Liver (tissue), 3 donors: Measurements from ENCODE around the gene SLC8A2.

ENCODE experiments used
- EGR1 ChIP-seq, 2 donors: IDR thresholded peaks; 2 replicates each; pipeline ENCODE4 v1.6.1; 2016 to 2018; ENCODE audit warnings: antibody characterized with exemption in 2 of 2, low read depth in 2 of 2
- HNF4G ChIP-seq: IDR thresholded peaks from 2 replicates; pipeline ENCODE4 v1.6.1; 2016; ENCODE audit warnings: antibody characterized with exemption
- JUND ChIP-seq, 2 donors: IDR thresholded peaks; 2 replicates each; pipeline ENCODE4 v1.6.1; 2016; ENCODE audit warnings: antibody characterized with exemption in 2 of 2
- RAD21 ChIP-seq, 2 donors: IDR thresholded peaks; 2 replicates each; pipeline ENCODE4 v1.6.1; 2016; ENCODE audit warnings: antibody characterized with exemption in 2 of 2, mild to moderate bottlenecking in 2 of 2
- REST ChIP-seq: IDR thresholded peaks from 2 replicates; pipeline ENCODE4 v1.6.1; 2016; ENCODE audit warnings: antibody characterized with exemption, mild to moderate bottlenecking
- RXRA ChIP-seq, 2 donors: IDR thresholded peaks; 2 replicates each; pipeline ENCODE4 v1.6.1; 2017 to 2018; ENCODE audit warnings: antibody characterized with exemption in 2 of 2, mild to moderate bottlenecking in 1 of 2
- TAF1 ChIP-seq: conservative IDR thresholded peaks from 2 replicates; pipeline ENCODE4 v1.6.1; 2016; ENCODE audit warnings: antibody characterized with exemption, mild to moderate bottlenecking
- YY1 ChIP-seq: IDR thresholded peaks from 2 replicates; pipeline ENCODE4 v1.6.1; 2016; ENCODE audit warnings: antibody characterized with exemption, mild to moderate bottlenecking
- TF ChIP-seq, protein P1 (sequence below): fragments of 150-350 bp; IDR thresholded peaks from 2 replicates; pipeline ENCODE4 v1.5.1; 2017; ENCODE audit warnings: improper control_type of control experiment, low read depth, low read length; ENCODE audit not compliant: missing input control
- TF ChIP-seq, protein P2 (sequence below): IDR thresholded peaks from 2 replicates; pipeline ENCODE4 v1.6.1; 2016; ENCODE audit warnings: antibody characterized with exemption
- donor health status: healthy.
- donor health status: healthy.

DNA sequence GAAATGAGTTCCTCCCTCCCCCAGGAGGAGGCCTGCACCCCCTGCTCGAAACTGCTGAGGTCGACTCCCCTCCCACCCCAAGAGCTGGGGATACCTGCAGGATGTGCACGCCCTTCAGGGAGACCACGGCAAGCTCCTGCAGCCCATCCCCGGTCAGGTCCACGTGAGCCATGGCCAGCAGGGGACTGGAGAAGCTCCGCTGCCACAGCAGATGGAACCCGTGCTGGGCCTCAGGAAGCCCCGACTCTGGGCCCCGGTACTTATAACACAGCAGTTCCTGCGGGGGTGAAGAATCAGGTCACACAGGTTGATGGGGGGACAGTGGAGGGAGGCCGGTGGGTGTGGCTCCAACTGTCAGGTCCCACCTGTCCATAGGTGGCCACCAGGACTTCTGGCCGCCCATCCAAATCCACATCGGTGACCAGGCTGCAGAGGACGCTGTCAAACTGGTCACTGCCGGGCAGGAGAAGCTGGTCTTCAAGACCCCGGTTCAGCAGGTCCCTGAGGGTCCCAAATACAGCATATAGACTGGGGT, 4.8 kb upstream of the SLC8A2 start:
- TF ChIP-seq, protein P1, sequence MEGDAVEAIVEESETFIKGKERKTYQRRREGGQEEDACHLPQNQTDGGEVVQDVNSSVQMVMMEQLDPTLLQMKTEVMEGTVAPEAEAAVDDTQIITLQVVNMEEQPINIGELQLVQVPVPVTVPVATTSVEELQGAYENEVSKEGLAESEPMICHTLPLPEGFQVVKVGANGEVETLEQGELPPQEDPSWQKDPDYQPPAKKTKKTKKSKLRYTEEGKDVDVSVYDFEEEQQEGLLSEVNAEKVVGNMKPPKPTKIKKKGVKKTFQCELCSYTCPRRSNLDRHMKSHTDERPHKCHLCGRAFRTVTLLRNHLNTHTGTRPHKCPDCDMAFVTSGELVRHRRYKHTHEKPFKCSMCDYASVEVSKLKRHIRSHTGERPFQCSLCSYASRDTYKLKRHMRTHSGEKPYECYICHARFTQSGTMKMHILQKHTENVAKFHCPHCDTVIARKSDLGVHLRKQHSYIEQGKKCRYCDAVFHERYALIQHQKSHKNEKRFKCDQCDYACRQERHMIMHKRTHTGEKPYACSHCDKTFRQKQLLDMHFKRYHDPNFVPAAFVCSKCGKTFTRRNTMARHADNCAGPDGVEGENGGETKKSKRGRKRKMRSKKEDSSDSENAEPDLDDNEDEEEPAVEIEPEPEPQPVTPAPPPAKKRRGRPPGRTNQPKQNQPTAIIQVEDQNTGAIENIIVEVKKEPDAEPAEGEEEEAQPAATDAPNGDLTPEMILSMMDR = no peak
- TF ChIP-seq HNF4G = no peak
- TF ChIP-seq EGR1 (IDR thresholded peaks at IDR 0.05; ENCODE audit: low read depth in 2 of 2) = no peak
- TF ChIP-seq RXRA (IDR thresholded peaks at IDR 0.05) = no peak
- TF ChIP-seq, protein P2, sequence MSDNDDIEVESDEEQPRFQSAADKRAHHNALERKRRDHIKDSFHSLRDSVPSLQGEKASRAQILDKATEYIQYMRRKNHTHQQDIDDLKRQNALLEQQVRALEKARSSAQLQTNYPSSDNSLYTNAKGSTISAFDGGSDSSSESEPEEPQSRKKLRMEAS = no peak
- no peak for TF ChIP-seq TAF1
- no peak for TF ChIP-seq YY1
- no peak for TF ChIP-seq JUND (IDR thresholded peaks at IDR 0.05)
- no peak for TF ChIP-seq RAD21 (IDR thresholded peaks at IDR 0.05)
- no peak for TF ChIP-seq REST
